SU-DHL-6 (cell line): ENCODE data around the gene CHERP.

Experiments
- EZH2phosphoT487 ChIP-seq: fragments of 200-600 bp; sonication (generic), shearing (Covaris generic); conservative IDR thresholded peaks from 2 replicates; pipeline ENCODE4 v1.6.1; 2018; ENCODE audit warnings: mild to moderate bottlenecking, antibody characterized with exemption, low read length, moderate library complexity, mixed read lengths
- TF ChIP-seq, protein P1 (sequence below): fragments of 200-600 bp; sonication (generic); IDR thresholded peaks from one replicate; pipeline ENCODE4 v1.5.1; 2017; ENCODE audit warnings: antibody characterized with exemption, mild to moderate bottlenecking, low read length, moderate library complexity; ENCODE audit not compliant: insufficient read depth, poor library complexity, severe bottlenecking

DNA sequence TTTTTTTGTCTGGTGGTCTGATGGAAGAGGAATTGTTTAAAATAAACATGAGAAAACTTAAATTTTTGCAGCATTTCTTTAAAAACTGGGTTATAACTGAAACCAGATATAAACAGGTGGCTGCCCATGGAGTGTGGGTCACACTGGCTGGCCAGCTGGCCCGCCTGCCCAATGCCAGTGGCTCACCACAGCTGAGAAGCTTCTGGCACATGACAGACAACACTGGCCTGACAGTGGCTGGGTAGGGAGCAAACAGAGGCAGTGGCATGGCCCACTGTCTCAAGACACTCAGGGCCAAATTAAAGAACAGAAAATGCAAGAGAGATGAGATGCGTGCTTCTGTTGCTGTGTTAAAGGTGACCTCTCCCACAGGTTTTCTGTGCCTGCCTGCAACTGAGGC is 33.0 kb upstream of the CHERP start:
- TF ChIP-seq, protein P1, sequence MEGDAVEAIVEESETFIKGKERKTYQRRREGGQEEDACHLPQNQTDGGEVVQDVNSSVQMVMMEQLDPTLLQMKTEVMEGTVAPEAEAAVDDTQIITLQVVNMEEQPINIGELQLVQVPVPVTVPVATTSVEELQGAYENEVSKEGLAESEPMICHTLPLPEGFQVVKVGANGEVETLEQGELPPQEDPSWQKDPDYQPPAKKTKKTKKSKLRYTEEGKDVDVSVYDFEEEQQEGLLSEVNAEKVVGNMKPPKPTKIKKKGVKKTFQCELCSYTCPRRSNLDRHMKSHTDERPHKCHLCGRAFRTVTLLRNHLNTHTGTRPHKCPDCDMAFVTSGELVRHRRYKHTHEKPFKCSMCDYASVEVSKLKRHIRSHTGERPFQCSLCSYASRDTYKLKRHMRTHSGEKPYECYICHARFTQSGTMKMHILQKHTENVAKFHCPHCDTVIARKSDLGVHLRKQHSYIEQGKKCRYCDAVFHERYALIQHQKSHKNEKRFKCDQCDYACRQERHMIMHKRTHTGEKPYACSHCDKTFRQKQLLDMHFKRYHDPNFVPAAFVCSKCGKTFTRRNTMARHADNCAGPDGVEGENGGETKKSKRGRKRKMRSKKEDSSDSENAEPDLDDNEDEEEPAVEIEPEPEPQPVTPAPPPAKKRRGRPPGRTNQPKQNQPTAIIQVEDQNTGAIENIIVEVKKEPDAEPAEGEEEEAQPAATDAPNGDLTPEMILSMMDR: no peak
- TF ChIP-seq EZH2phosphoT487: no peak
